Activated naive CD4-positive, alpha-beta T cell treated with anti-CD3 and anti-CD28 coated beads for 36 hours (primary cell): ENCODE results near the gene AFMID. TPM values are rescaled to one million over a fixed set of nuclear protein-coding genes. Genes with fewer than 3 reads are reported as not detected.

Source experiments
- CTCF ChIA-PET: fragments of 350-600 bp; sonication (Branson Sonifier 250); formaldehyde crosslinking; loops from one replicate; lab custom pipeline; 2021; ENCODE audit warnings: antibody characterized with exemption; lab: Charles Lee
- DNase-seq: peaks from one replicate; pipeline ENCODE4 v3.0.0-alpha.2; 2020
- H3K27ac Mint-ChIP-seq: one replicate; pipeline ENCODE4 v1.8.0; 2021; ENCODE audit warnings: mild to moderate bottlenecking, mixed read lengths
- H3K27me3 Mint-ChIP-seq: one replicate; pipeline ENCODE4 v1.8.0; 2021; ENCODE audit warnings: low read depth, mixed read lengths
- H3K36me3 Mint-ChIP-seq: one replicate; pipeline ENCODE4 v1.8.0; 2021; ENCODE audit warnings: low read depth, mixed read lengths
- H3K4me1 Mint-ChIP-seq: one replicate; pipeline ENCODE4 v1.8.0; 2021; ENCODE audit warnings: low read depth, mixed read lengths
- H3K4me3 Mint-ChIP-seq: one replicate; pipeline ENCODE4 v1.8.0; 2021; ENCODE audit warnings: mild to moderate bottlenecking, moderate library complexity, mixed read lengths
- H3K9me3 Mint-ChIP-seq: one replicate; pipeline ENCODE4 v1.8.0; 2021; ENCODE audit warnings: mixed read lengths
- intact Hi-C: fragments of 100-400 bp; cut with micrococcal nuclease; formaldehyde crosslinking; loops from one replicate; pipeline ENCODE4 v1.15.1; 2023
- total RNA-seq, 2 experiments: library from RNA; stranded (reverse); gene quantifications; one replicate each; pipeline ENCODE4 v1.2.3, GENCODE V29; 2021

The AFMID gene
- total RNA-seq, 2 experiments from 2014 or later: 13.6 to 13.7 TPM

GRCh38 chr17:78197147-78197832, 10.1 kb downstream of the AFMID start:
- CTCF ChIA-PET: no interaction called here
- H3K27me3 Mint-ChIP-seq: no peaks in the 10 kb centered on the region
- peaks cover 12% of the 10 kb centered on the region for H3K36me3 Mint-ChIP-seq
- intact Hi-C loops: no loop called here
- no peak overlapping the region for H3K27ac Mint-ChIP-seq
- H3K4me3 Mint-ChIP-seq: no peak overlapping the region
- H3K9me3 Mint-ChIP-seq: no peaks in the 10 kb centered on the region
- no peaks in the 10 kb centered on the region for H3K4me1 Mint-ChIP-seq
- no peak for DNase-seq

- intact Hi-C loops: no loop called here
- CTCF ChIA-PET: no interaction called here
- H3K4me1 Mint-ChIP-seq: no peaks in the 10 kb centered on the region
Measured at GRCh38 chr17:78200451-78200850, 13.3 kb downstream of the AFMID start.

GRCh38 chr17:78202666-78203065, 15.5 kb downstream of the AFMID start:
- Mint-ChIP-seq H3K36me3 (peaks cover 4% of the 10 kb centered on the region), H3K9me3 (no peaks in the 10 kb centered on the region), H3K4me3 (no peak overlapping the region), H3K4me1 (no peaks in the 10 kb centered on the region), H3K27me3 (no peaks in the 10 kb centered on the region), H3K27ac (no peak overlapping the region)
- CTCF ChIA-PET: interaction anchor here (0.6 to 1.7 kb wide), 5 partner anchors 10 to 628 kb away, joined by 3 to 5 read pairs (median 3); no protein-coding TSS in a partner anchor
- intact Hi-C loops: no loop called here
- DNase-seq: no peak

More at GRCh38 chr17:78200451-78200850, 13.3 kb downstream of the AFMID start:
- H3K4me3 Mint-ChIP-seq: no peak overlapping the region
- peaks cover 5% of the 10 kb centered on the region for H3K36me3 Mint-ChIP-seq
- no peak overlapping the region for H3K27ac Mint-ChIP-seq
- no peak for DNase-seq
- H3K27me3 Mint-ChIP-seq: no peaks in the 10 kb centered on the region
- H3K9me3 Mint-ChIP-seq: no peaks in the 10 kb centered on the region

- no peaks in the 10 kb centered on the region for H3K9me3 Mint-ChIP-seq
- peaks cover 3% of the 10 kb centered on the region for H3K36me3 Mint-ChIP-seq
- CTCF ChIA-PET: interaction anchor here (0.7 to 0.8 kb wide), 2 partner anchors 11 to 239 kb away, joined by 3 to 4 read pairs; no protein-coding TSS in a partner anchor
- intact Hi-C loops: no loop called here
- H3K27me3 Mint-ChIP-seq: no peaks in the 10 kb centered on the region
- DNase-seq: no peak
- H3K4me3 Mint-ChIP-seq: no peak overlapping the region
- no peaks in the 10 kb centered on the region for H3K4me1 Mint-ChIP-seq
- H3K27ac Mint-ChIP-seq: no peak overlapping the region
Measured at GRCh38 chr17:78204387-78205123, 17.4 kb downstream of the AFMID start.

- Mint-ChIP-seq H3K4me1 (no peaks in the 10 kb centered on the region), H3K36me3 (peaks cover 3% of the 10 kb centered on the region), H3K27ac (no peak overlapping the region), H3K27me3 (no peaks in the 10 kb centered on the region), H3K4me3 (no peak overlapping the region), H3K9me3 (no peaks in the 10 kb centered on the region)
- no peak for DNase-seq
- intact Hi-C loops: no loop called here
- CTCF ChIA-PET: interaction anchor here (0.8 kb wide), 1 partner anchor 12 kb away, joined by 4 read pairs; no protein-coding TSS in a partner anchor
Measured at GRCh38 chr17:78205124-78205775, 18.1 kb downstream of the AFMID start.

- CTCF ChIA-PET: interaction anchor here (0.7 kb wide), 2 partner anchors 56 to 370 kb away, joined by 3 to 4 read pairs; no protein-coding TSS in a partner anchor
- DNase-seq: no peak
- Mint-ChIP-seq H3K4me3 (no peak overlapping the region), H3K4me1 (no peaks in the 10 kb centered on the region), H3K27ac (no peak overlapping the region), H3K27me3 (no peaks in the 10 kb centered on the region), H3K36me3 (peaks cover 3% of the 10 kb centered on the region), H3K9me3 (no peaks in the 10 kb centered on the region)
- intact Hi-C loops: no loop called here
Measured at GRCh38 chr17:78206298-78206697, 19.1 kb downstream of the AFMID start.

- no peak overlapping the region for H3K4me3 Mint-ChIP-seq
- H3K27ac Mint-ChIP-seq: no peak overlapping the region
- H3K9me3 Mint-ChIP-seq: no peaks in the 10 kb centered on the region
- no peaks in the 10 kb centered on the region for H3K27me3 Mint-ChIP-seq
- H3K36me3 Mint-ChIP-seq: peaks cover 3% of the 10 kb centered on the region
- CTCF ChIA-PET: no interaction called here
- DNase-seq: no peak
- intact Hi-C loops: no loop called here
- H3K4me1 Mint-ChIP-seq: no peaks in the 10 kb centered on the region
Measured at GRCh38 chr17:78208486-78208885, 21.3 kb downstream of the AFMID start.

- intact Hi-C loops: no loop called here
- Mint-ChIP-seq H3K36me3 (peaks cover 10% of the 10 kb centered on the region), H3K27ac (no peak overlapping the region), H3K4me3 (no peak overlapping the region), H3K9me3 (no peaks in the 10 kb centered on the region), H3K27me3 (no peaks in the 10 kb centered on the region), H3K4me1 (peaks cover 5% of the 10 kb centered on the region)
- CTCF ChIA-PET: no interaction called here
- no peak for DNase-seq
Measured at GRCh38 chr17:78210111-78210510, 22.9 kb downstream of the AFMID start.

GRCh38 chr17:78211032-78211431, 23.9 kb downstream of the AFMID start:
- Mint-ChIP-seq H3K4me1 (peaks cover 8% of the 10 kb centered on the region), H3K4me3 (no peak overlapping the region), H3K27ac (no peak overlapping the region), H3K36me3 (peaks cover 15% of the 10 kb centered on the region), H3K27me3 (no peaks in the 10 kb centered on the region), H3K9me3 (no peaks in the 10 kb centered on the region)
- CTCF ChIA-PET: interaction anchor here (0.7 kb wide), 1 partner anchor 34 kb away, joined by 3 read pairs; no protein-coding TSS in a partner anchor
- no peak for DNase-seq
- intact Hi-C loops: no loop called here

GRCh38 chr17:78214016-78214705, 27.0 kb downstream of the AFMID start, which contains the start of gene BIRC5:
TSS of gene BIRC5 (plus strand) at chr17:78214253. CDS start at chr17:78214317, 64 bp downstream.
- intact Hi-C loops: loop anchor here (2.0 kb wide), 2 partner anchors 27 to 41 kb away; partner anchors contain the start of genes AFMID and TK1
- DNase-seq: peak; percentile 94
- peaks cover 8% of the 10 kb centered on the region for H3K4me1 Mint-ChIP-seq
- peak within 1 kb of the TSS; percentile 92 for H3K4me3 Mint-ChIP-seq
- H3K9me3 Mint-ChIP-seq: no peaks in the 10 kb centered on the region
- CTCF ChIA-PET: interaction anchor here (1.6 to 2.4 kb wide), 2 partner anchors 37 to 129 kb away, joined by 4 to 8 read pairs; no protein-coding TSS in a partner anchor
- H3K27me3 Mint-ChIP-seq: no peaks in the 10 kb centered on the region
- H3K27ac Mint-ChIP-seq: peak within 1 kb of the TSS; percentile 19
- peaks cover 25% of the 10 kb centered on the region for H3K36me3 Mint-ChIP-seq

- Mint-ChIP-seq H3K36me3 (peaks cover 30% of the 10 kb centered on the region), H3K27ac (peak overlapping the region; percentile 19), H3K4me3 (peak overlapping the region; percentile 92), H3K9me3 (no peaks in the 10 kb centered on the region), H3K27me3 (no peaks in the 10 kb centered on the region), H3K4me1 (peaks cover 8% of the 10 kb centered on the region)
- no peak for DNase-seq
- CTCF ChIA-PET: interaction anchor here (0.7 to 2.4 kb wide), 3 partner anchors 33 to 130 kb away, joined by 3 to 8 read pairs (median 4); no protein-coding TSS in a partner anchor
- intact Hi-C loops: loop anchor here (2.0 kb wide), 2 partner anchors 28 to 40 kb away; partner anchors contain the start of genes AFMID and TK1
Measured at GRCh38 chr17:78214706-78215061, 27.5 kb downstream of the AFMID start.
